CD4-positive, alpha-beta T cell (primary cell): ENCODE data around the gene FBXL22. TPM values are rescaled to one million over a fixed set of nuclear protein-coding genes. Genes with fewer than 3 reads are reported as not detected.
A peak's percentile ranks its signal among the peaks of the same experiment; 100 is the strongest.

ENCODE experiments used
- ATAC-seq: fragments of 200-7000 bp; cut with Tn5 transposase; one replicate; pipeline ENCODE4 v1.10.0; 2022; ENCODE audit warnings: mild to moderate bottlenecking; ENCODE audit not compliant: poor library complexity
- CTCF ChIA-PET: fragments of 350-600 bp; sonication (Branson Sonifier 250); formaldehyde crosslinking; loops from one replicate; lab custom pipeline; 2021; ENCODE audit warnings: antibody characterized with exemption, inconsistent platforms; lab: Charles Lee
- POLR2A ChIA-PET: fragments of 350-600 bp; sonication (Branson Sonifier 250); formaldehyde crosslinking; loops from one replicate; lab custom pipeline; 2021; ENCODE audit warnings: antibody characterized with exemption, inconsistent platforms; lab: Charles Lee
- DNase-seq, 14 experiments: peaks; one replicate each; pipeline ENCODE4 v3.0.0-alpha.2; 2013 to 2020; ENCODE audit warnings: mixed read lengths in 2 of 14
- H3K27ac ChIP-seq, 2 donors: one replicate each; pipeline versions ENCODE4 v1.5.1 to v1.7.0; 2013; ENCODE audit warnings: low read length in 2 of 2, low read depth in 1 of 2, mild to moderate bottlenecking in 1 of 2
- H3K27me3 ChIP-seq, 2 experiments: 1 replicate in 1 of 2; 2 replicates in 1 of 2; pipeline versions ENCODE4 v1.6.1 to v1.7.0; 2013; ENCODE audit warnings: low read length in 2 of 2, control low read depth in 1 of 2, mild to moderate bottlenecking in 1 of 2, moderate library complexity in 1 of 2; ENCODE audit not compliant: insufficient read depth in 2 of 2, control insufficient read depth in 1 of 2
- H3K36me3 ChIP-seq: one replicate; pipeline ENCODE4 v1.6.1; 2013; ENCODE audit warnings: low read length, control low read depth; ENCODE audit not compliant: insufficient read depth
- H3K4me1 ChIP-seq: one replicate; pipeline ENCODE4 v1.6.1; 2013; ENCODE audit warnings: low read length, control low read depth; ENCODE audit not compliant: insufficient read depth
- H3K4me3 ChIP-seq: one replicate; pipeline ENCODE4 v1.5.1; 2013; ENCODE audit warnings: mild to moderate bottlenecking, low read length, moderate library complexity
- H3K9me3 ChIP-seq, 2 experiments: 1 replicate in 1 of 2; 2 replicates in 1 of 2; pipeline versions ENCODE4 v1.6.1 to v1.7.0; 2013; ENCODE audit warnings: low read length in 2 of 2, mild to moderate bottlenecking in 2 of 2, control low read depth in 1 of 2, moderate library complexity in 1 of 2; ENCODE audit not compliant: control insufficient read depth in 1 of 2, insufficient read depth in 1 of 2
- H3K27ac Mint-ChIP-seq: one replicate; pipeline ENCODE4 v1.8.0; 2020; ENCODE audit warnings: mixed read lengths
- H3K27me3 Mint-ChIP-seq: one replicate; pipeline ENCODE4 v1.8.0; 2021; ENCODE audit warnings: mixed read lengths
- H3K36me3 Mint-ChIP-seq: one replicate; pipeline ENCODE4 v1.8.0; 2021; ENCODE audit warnings: low read depth, mixed read lengths
- H3K4me1 Mint-ChIP-seq: one replicate; pipeline ENCODE4 v1.8.0; 2021; ENCODE audit warnings: low read depth, mixed read lengths
- H3K4me3 Mint-ChIP-seq: one replicate; pipeline ENCODE4 v1.8.0; 2020; ENCODE audit warnings: mild to moderate bottlenecking, mixed read lengths
- H3K9me3 Mint-ChIP-seq: one replicate; pipeline ENCODE4 v1.8.0; 2020; ENCODE audit warnings: mixed read lengths
- intact Hi-C, 2 experiments: fragments of 100-400 bp; cut with DNase I in 1 of 2; cut with micrococcal nuclease in 1 of 2; formaldehyde crosslinking; loops; one replicate each; pipeline versions ENCODE4 v1.15.1 to v1.9.0; 2023 to 2025; cut with DNase I, micrococcal nuclease
- total RNA-seq, 174 experiments: library from RNA in 2 of 174; stranded (reverse) in 2 of 174; gene quantifications; one replicate each; pipeline ENCODE4 v1.2.3 and lab custom pipeline; 2021 to 2026
- TF ChIP-seq, protein P1 (sequence below): fragments of 200-600 bp; IDR thresholded peaks from one replicate; pipeline ENCODE4 v1.8.0; 2022; ENCODE audit warnings: antibody characterized with exemption, mild to moderate bottlenecking

The FBXL22 gene
- total RNA-seq, 2 experiments from 2014 or later: 0.66 to 1.6 TPM

DNA sequence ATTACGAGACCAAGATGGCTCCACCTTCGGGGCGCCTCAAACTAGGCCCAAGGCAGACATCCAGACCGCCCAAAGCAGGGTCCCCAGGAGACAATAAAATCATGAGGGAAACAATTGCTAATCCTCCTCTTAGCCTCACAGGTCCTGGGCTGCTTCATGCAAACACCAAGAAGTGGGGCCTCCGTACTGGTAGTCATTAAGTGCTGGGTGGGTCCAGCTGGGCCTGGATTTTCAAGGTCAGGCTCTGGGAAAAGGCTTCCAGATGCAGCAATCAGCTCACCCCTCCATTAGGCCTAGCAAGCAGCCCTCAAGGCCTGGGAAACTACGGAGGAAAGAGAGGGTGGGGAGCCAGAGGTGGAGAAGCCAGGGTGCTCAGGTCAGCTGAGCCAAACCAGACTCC, 634 bp downstream of the FBXL22 start:
- Mint-ChIP-seq H3K4me1 (peaks cover 78% of the 10 kb centered on the region), H3K9me3 (no peaks in the 10 kb centered on the region), H3K27me3 (no peaks in the 10 kb centered on the region), H3K36me3 (peaks cover 40% of the 10 kb centered on the region), H3K27ac (no peak overlapping the region), H3K4me3 (peak overlapping the region; percentile 11)
- TF ChIP-seq, protein P1, sequence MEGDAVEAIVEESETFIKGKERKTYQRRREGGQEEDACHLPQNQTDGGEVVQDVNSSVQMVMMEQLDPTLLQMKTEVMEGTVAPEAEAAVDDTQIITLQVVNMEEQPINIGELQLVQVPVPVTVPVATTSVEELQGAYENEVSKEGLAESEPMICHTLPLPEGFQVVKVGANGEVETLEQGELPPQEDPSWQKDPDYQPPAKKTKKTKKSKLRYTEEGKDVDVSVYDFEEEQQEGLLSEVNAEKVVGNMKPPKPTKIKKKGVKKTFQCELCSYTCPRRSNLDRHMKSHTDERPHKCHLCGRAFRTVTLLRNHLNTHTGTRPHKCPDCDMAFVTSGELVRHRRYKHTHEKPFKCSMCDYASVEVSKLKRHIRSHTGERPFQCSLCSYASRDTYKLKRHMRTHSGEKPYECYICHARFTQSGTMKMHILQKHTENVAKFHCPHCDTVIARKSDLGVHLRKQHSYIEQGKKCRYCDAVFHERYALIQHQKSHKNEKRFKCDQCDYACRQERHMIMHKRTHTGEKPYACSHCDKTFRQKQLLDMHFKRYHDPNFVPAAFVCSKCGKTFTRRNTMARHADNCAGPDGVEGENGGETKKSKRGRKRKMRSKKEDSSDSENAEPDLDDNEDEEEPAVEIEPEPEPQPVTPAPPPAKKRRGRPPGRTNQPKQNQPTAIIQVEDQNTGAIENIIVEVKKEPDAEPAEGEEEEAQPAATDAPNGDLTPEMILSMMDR: no peak
- ATAC-seq (no peak), DNase-seq (no peak)
- ChIA-PET CTCF (interaction anchor here (1.5 to 2.6 kb wide), 3 partner anchors 11 to 131 kb away, joined by 3 to 9 read pairs (median 4); no protein-coding TSS in a partner anchor), POLR2A (no interaction called here)
- intact Hi-C loops: loop anchor here in 1 of 2 experiments (5.0 to 10.0 kb wide), 4 partner anchors 91 to 553 kb away; partner anchors contain the start of gene TPM1
- H3K27me3 ChIP-seq: no peaks in the 10 kb centered on the region
- H3K4me3 ChIP-seq: no peak overlapping the region
- peaks cover 48% of the 10 kb centered on the region for H3K4me1 ChIP-seq
- H3K27ac ChIP-seq: no peak overlapping the region
- H3K9me3 ChIP-seq: no peaks in the 10 kb centered on the region
- H3K36me3 ChIP-seq: peaks cover 16% of the 10 kb centered on the region

DNA sequence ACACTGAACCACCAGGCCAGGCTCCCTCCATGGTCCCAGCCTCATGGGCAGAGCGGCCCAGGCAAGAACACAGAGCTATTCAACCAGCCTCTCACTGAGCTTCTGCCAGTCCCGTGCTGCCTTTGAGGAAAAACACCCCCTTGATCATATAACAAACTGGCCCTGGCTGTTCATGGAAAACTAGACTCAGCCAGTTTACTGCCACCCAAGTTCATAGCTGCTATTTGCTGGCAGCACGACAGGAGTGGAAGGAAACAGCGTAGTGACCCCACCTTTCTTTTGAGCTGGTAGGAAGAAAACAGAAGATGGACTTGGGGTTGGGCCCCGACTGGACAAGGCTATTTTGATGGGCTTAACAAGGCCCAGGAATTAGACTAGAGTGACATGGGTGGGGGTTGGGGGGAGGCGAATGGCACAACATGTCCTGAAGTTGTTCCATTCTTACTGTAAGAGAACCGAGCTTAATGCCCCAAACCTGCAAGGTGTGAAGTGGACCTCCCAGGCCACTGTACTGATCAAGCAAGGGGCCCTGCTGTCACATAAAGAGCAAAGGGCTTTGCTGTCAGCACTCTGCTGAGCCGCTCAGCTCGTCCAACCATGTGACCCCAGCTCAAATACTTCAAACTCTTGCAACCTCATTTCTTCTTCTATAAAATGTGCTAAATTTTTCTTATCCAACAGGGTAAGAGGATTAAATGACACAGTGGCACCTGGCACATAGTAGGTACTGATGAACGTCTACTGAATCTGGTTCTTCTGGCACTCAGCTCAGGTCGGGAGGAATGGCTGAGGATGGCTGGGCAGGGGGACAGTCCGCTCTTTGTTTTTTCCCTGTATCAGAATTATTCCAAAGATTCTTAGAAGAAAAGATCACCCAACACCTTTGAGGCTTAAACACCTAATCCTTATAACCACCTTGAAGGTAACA, 1.6 kb downstream of the FBXL22 start:
- intact Hi-C loops: loop anchor here in 1 of 2 experiments (5.0 to 10.0 kb wide), 4 partner anchors 91 to 554 kb away; partner anchors contain the start of gene TPM1
- no peaks in the 10 kb centered on the region for H3K9me3 Mint-ChIP-seq
- peak overlapping the region; percentile 90 for H3K27ac Mint-ChIP-seq
- ChIA-PET CTCF (interaction anchor here (0.9 to 4.9 kb wide), 7 partner anchors 11 to 136 kb away, joined by 3 to 24 read pairs (median 4); no protein-coding TSS in a partner anchor), POLR2A (interaction anchor here (0.8 to 4.4 kb wide), 10 partner anchors 11 to 495 kb away, joined by 3 to 39 read pairs (median 5); partner anchors contain the start of genes CIAO2A and USP3)
- no peak overlapping the region for H3K4me3 ChIP-seq
- peaks cover 52% of the 10 kb centered on the region for H3K4me1 ChIP-seq
- H3K27ac ChIP-seq: no peak overlapping the region
- DNase-seq (no peak), ATAC-seq (no peak)
- H3K36me3 Mint-ChIP-seq: peaks cover 31% of the 10 kb centered on the region
- peaks cover 77% of the 10 kb centered on the region for H3K4me1 Mint-ChIP-seq
- H3K4me3 Mint-ChIP-seq: peak overlapping the region; percentile 91
- no peaks in the 10 kb centered on the region for H3K27me3 Mint-ChIP-seq
- peaks cover 9% of the 10 kb centered on the region for H3K36me3 ChIP-seq
- TF ChIP-seq, protein P1: no peak
- H3K9me3 ChIP-seq: no peaks in the 10 kb centered on the region
- H3K27me3 ChIP-seq: no peaks in the 10 kb centered on the region

DNA sequence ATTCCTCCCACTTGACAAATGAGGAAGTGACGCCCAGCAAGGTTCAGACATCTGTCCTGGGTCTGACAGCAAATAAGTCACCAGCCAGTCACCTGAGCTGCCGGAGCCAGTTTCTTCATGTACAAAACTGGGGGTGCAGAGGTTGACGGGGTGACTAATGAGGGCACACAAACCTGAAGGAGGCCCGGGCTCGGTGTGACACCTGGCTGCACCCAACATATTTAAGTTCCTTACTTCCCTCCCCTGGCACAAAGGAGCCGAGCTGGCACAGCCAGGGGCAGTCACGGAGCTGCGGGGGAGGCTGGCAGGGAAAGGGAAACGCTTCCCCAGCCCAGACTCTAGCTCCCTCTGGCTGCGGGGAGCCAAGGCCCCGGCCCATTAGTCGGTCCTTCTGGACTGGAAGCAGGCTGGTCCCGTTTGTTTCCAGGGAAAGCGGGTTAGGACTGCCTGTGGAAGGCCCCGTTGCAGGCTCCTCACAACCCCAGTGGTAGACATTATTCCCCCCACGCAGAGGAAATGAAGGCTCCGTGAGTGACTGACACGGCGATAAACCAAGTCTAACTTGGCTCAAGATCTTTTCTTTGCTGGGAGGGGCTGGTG, 2.3 kb downstream of the FBXL22 start:
- Mint-ChIP-seq H3K36me3 (peaks cover 23% of the 10 kb centered on the region), H3K27me3 (no peaks in the 10 kb centered on the region), H3K4me3 (peak overlapping the region; percentile 91), H3K4me1 (peaks cover 74% of the 10 kb centered on the region), H3K27ac (peak overlapping the region; percentile 90), H3K9me3 (no peaks in the 10 kb centered on the region)
- peak overlapping the region; percentile 79 for H3K4me3 ChIP-seq
- peak in 8 of 14 experiments; percentile 23 to 67 (median 50) for DNase-seq
- H3K9me3 ChIP-seq: no peaks in the 10 kb centered on the region
- peaks cover 55% of the 10 kb centered on the region for H3K4me1 ChIP-seq
- no peaks in the 10 kb centered on the region for H3K27me3 ChIP-seq
- ChIA-PET POLR2A (interaction anchor here (0.8 to 4.4 kb wide), 16 partner anchors 10 to 1705 kb away, joined by 3 to 39 read pairs (median 4); partner anchors contain the start of genes CIAO2A, RNU5B-1 and USP3), CTCF (interaction anchor here (0.9 to 4.9 kb wide), 6 partner anchors 11 to 136 kb away, joined by 3 to 24 read pairs (median 4); no protein-coding TSS in a partner anchor)
- TF ChIP-seq, protein P1: peak; percentile 25
- H3K27ac ChIP-seq: peak overlapping the region; percentile 25 to 74
- no peak for ATAC-seq
- intact Hi-C loops: loop anchor here in 1 of 2 experiments (5.0 to 10.0 kb wide), 4 partner anchors 92 to 555 kb away; partner anchors contain the start of gene TPM1
- peaks cover 3% of the 10 kb centered on the region for H3K36me3 ChIP-seq
